ENCODE measurements around the gene ATAD3A.

- TF ChIP-seq CTCF (IDR thresholded peaks at IDR 0.05) (no peak), POLR2A (IDR thresholded peaks at IDR 0.05; ENCODE audit: low read depth) (no peak), EP300 (IDR thresholded peaks at IDR 0.05) (no peak), POLR2AphosphoS5 (IDR thresholded peaks at IDR 0.05) (no peak)
These were observed 48.6 kb upstream of the ATAD3A start for GRCh38 chr1:1463312-1463711.

Data from esophagus muscularis mucosa (tissue), 4 donors.